Spinal cord (tissue), 10 donors: ENCODE results near the gene DLG5. TPM values are rescaled to one million over a fixed set of nuclear protein-coding genes. Genes with fewer than 3 reads are reported as not detected.

ENCODE experiments used
- DNase-seq, 6 donors: peaks; one replicate each; pipeline versions ENCODE4 v3.0.0 to v3.0.0-alpha.2; 2013 to 2015; ENCODE audit warnings: low spot score in 6 of 6, low read depth in 4 of 6
- H3K27ac ChIP-seq: one replicate; pipeline ENCODE4 v1.5.1; 2013; ENCODE audit warnings: low read depth, low read length, control low read depth
- H3K27me3 ChIP-seq: one replicate; pipeline ENCODE4 v1.6.1; 2013; ENCODE audit warnings: low read length; ENCODE audit not compliant: control insufficient read depth, insufficient read depth
- H3K36me3 ChIP-seq: one replicate; pipeline ENCODE4 v1.6.1; 2013; ENCODE audit warnings: low read length; ENCODE audit not compliant: control insufficient read depth, insufficient read depth
- H3K4me1 ChIP-seq: one replicate; pipeline ENCODE4 v1.6.1; 2013; ENCODE audit warnings: low read length; ENCODE audit not compliant: control insufficient read depth, insufficient read depth
- H3K4me3 ChIP-seq: one replicate; pipeline ENCODE4 v1.5.1; 2013; ENCODE audit warnings: low read depth, low read length, control low read depth
- H3K9me3 ChIP-seq: one replicate; pipeline ENCODE4 v1.6.1; 2013; ENCODE audit warnings: low read length; ENCODE audit not compliant: control insufficient read depth, insufficient read depth
- WGBS: methylation state at CpG from one replicate; pipeline ENCODE4 v1.1.5; 2013; ENCODE audit warnings: missing lambda C conversion rate; ENCODE audit not compliant: insufficient coverage; 5-methylcytosine and 5-hydroxymethylcytosine counted together
- polyA plus RNA-seq, 2 donors: library from polyadenylated mRNA; unstranded; fragments of 120-200 nt; gene quantifications; one replicate each; pipeline ENCODE4 v1.2.1, GENCODE V29; 2013; ENCODE audit not compliant: insufficient read length in 2 of 2
- total RNA-seq, 2 donors: library from RNA; depleted of rRNA in 1 of 2; stranded (reverse); fragments of 120-200 nt in 1 of 2; fragments of >200 nt in 1 of 2; gene quantifications; one replicate each; pipeline versions ENCODE4 v1.2.3 to v1.2.4, GENCODE V29; 2013 to 2014
- donor health status: healthy.

Gene DLG5
- total and polyA plus RNA-seq, 4 donors, result 27.5 to 78.5 (median 51.3) TPM

DNA sequence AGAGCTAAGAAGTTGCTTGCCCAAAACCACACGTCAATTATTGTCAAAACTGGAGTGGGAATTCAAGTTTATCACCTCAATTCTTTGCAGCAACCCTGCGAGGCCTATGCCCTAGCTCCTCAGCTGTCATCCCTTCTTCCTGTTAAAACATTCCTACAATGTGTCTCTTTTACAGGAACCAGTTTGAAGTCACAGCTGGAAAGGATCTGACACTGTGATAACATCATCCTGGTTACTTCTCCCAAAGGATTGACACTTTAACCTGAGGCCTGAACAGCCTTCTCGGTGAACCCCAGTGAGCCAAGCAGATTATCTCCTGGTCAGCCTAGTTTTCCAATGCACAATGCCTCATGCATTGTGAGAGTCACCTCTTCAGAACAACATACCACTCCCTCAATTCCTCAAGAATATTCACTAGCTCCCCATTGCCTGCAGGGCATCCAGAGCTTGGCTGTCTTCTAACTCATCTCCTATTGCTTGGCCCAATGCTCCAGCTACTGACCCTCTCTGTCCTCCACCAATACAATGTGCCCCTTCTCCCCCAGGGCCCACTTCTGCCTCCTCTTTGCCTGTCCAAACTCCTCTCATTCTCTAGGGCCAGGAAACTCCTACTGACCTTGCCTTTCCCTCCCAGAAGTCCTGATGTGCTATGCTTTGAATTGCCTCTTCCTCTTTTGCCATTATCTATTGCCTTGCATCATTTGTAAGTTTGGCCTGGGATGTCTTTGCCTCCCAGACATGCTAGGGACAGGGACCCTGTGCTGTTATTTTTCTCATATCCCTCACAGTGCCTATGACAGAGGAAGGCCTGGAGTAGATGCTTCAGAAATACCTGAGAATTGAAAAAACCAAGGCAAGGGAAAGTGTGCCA is 10.4 kb upstream of the DLG5 start:
- Histone ChIP-seq H3K36me3 (no peaks in the 10 kb centered on the region), H3K27ac (no peak overlapping the region), H3K4me3 (no peak overlapping the region), H3K9me3 (no peaks in the 10 kb centered on the region), H3K27me3 (no peaks in the 10 kb centered on the region), H3K4me1 (peaks cover 7% of the 10 kb centered on the region)
- 75% methylated on average over 3 of the region's 3 CpGs for whole genome bisulfite sequencing
- no peak for DNase-seq

DNA sequence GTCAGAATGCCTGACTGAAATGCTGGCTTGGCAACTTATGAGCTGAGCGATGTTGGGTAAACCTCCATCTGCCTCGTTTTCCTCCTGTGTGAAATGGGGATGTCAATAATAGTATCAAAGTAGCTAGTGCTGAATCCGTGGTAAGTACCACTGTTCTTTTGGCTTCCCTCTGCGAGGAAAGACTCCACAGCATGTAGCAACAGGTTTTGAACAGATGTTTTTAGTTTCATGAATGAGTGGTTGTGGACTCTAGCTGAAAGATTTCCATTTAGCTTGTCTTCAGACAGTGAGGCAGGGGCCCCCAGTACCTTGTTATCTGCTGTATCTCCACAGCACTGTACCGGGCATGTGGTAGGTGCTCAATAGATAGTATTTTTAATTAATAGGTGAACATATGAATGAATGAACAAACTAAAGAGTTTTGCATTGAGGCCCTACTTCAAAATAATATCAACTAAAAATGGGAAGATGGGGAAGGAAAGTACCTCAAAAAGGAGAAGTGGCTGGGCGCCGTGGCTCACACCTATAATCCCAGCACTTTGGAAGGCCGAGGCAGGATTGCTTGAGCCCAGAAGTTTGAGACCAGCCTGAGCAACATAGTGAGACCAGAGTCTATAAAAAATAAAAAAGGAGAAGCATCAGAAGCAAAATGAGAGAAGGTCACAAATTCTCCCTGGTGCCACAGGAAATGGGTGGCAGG is 5.6 kb upstream of the DLG5 start:
- no peaks in the 10 kb centered on the region for H3K27me3 ChIP-seq
- WGBS, result 68% methylated on average over 4 of the region's 8 CpGs
- H3K9me3 ChIP-seq, result no peaks in the 10 kb centered on the region
- DNase-seq, result peak in 1 of 6 donors; percentile 44
- H3K36me3 ChIP-seq, result no peaks in the 10 kb centered on the region
- H3K4me3 ChIP-seq, result no peak overlapping the region
- H3K4me1 ChIP-seq, result peaks cover 7% of the 10 kb centered on the region
- H3K27ac ChIP-seq, result no peak overlapping the region

DNA sequence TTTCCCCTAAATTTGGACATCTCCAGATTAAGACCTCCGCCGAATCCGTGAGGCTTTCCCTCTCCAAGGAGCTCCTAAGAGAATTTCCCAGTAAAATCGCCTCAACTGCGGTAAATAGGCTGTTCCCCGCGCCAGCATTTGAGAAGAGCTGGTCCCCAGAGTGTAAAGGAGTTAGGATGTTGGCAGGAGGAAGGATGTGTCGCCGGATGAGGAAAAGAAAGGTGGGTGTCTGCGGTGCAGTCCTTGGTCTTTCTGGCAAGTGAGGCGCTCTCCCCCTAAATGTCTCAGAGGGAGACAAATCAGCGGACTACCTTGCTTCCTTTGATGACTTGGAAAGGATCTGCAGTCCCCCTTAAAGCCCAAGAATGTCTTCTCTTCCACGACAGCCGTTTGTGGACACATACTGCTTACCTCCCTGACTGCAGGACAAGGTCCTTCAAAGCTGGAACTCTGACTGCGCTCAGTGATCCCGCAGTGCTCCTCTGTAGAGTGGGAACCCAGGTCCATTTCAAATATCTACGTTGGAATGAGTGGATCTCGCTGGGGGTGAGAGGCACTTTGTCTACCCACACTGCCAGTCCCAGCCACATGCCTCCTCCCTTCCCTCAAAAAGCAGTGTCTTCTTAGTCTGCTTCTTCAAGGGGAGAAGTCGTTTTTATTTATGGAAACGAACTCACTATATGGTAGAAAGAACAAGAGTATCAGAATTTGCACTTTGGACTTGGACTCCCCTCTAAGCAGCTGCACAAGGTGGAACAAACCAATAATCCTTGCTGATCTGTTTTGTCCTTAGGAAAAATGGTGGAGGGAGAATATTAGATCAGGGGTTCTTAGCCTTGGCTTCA is 1.1 kb upstream of the DLG5 start:
- Histone ChIP-seq H3K27me3 (no peaks in the 10 kb centered on the region), H3K9me3 (no peaks in the 10 kb centered on the region), H3K4me1 (peaks cover 30% of the 10 kb centered on the region), H3K27ac (peak overlapping the region; percentile 26), H3K36me3 (peaks cover 9% of the 10 kb centered on the region), H3K4me3 (peak overlapping the region; percentile 40)
- DNase-seq, result peak in 1 of 6 donors; percentile 77
- WGBS, result 9% methylated on average over 16 of the region's 20 CpGs

DNA sequence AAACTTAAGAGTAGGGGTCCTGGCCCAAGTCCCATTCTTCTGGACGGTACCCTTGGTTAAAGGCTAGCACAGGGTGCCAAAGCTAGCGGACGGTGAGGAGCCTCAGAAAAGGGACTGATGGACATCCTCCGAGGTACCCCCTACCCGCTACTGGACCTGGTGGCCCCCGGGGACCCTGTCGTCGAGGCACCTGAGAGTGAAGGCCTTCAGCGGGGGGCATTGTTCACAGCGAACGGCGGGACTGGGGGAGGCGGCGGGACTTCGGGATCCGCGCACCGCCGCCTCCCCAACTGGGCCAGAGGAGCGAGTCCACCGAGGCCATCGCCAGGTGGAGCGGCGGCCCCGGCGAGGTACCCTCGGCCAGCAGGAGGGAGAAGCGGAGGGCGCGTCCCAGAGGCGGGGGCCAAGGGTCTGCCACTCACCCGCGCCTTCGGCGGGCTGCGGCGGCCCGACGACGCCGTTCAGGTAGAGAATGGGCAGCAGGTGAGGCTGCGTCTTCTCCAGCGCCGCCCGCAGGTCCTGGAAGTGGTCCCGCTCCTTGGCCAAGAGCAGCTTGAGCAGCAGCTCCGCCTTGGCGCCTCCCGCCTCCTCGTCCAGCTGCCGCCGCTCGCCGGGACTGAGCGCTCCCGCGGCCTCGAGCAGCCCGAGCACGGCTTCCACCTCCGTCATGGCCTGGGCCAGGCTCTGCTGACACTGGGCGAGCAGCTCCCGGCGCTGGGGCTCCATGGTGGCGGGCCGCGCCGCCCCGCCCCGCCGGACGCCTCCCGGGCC is 575 bp downstream of the DLG5 start:
- peaks cover 14% of the 10 kb centered on the region for H3K36me3 ChIP-seq
- DNase-seq, result peak in 2 of 6 donors; percentile 74 to 81
- H3K4me1 ChIP-seq, result peaks cover 39% of the 10 kb centered on the region
- no peaks in the 10 kb centered on the region for H3K9me3 ChIP-seq
- H3K27me3 ChIP-seq, result no peaks in the 10 kb centered on the region
- peak overlapping the region; percentile 60 for H3K4me3 ChIP-seq
- peak overlapping the region; percentile 67 for H3K27ac ChIP-seq
- WGBS, result 0% methylated on average over 73 of the region's 73 CpGs

DNA sequence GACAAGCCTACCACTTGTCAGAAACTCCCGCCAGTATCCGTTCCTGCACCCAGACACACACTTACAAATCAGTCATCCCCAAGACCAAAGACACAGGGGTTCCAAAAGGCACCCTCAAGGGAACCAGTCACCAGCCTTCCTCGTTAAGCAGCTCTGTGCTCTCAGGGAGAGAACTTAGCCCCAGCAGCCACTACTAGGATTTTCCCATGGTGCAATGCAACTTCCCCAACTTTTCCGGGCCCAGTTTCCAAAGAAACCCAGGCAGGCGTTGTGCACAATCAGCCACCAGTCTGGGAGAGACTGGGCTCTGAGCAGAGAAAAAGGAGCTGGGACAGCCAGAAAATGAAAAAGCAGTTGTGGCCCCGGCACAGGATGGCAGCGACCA is 1.2 kb downstream of the DLG5 start:
- 4% methylated on average over 7 of the region's 7 CpGs for WGBS
- peak in 2 of 6 donors; percentile 64 to 81 for DNase-seq
- peak overlapping the region; percentile 67 for H3K27ac ChIP-seq

DNA sequence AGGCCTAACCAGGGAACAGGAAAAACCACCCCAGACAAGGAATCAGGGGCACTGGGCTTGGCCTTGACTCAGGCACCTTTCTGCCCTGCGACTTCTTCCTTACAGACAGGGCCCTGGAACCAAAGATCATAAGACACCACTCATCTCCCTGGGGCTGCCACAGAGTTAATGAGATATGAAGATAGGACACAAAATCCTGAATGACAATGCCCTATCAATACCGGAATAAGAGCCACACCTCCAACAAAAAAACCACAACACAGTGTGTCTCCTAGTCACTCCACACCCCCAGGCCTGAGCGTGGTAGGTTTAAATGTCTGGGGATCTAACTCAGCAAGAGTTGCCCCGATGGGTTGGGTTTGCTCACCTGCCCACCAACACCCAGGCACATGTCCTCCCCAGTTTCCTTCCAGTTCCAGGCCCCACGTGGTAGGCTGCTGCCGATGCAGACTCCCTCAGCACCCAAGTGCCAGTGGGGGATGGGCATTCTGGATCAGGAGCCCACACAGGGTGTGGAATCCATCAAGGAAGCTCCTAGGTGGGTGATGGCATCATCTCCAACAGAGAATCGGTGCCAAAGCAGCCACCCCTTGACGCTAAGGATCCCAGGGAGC is 3.9 kb downstream of the DLG5 start:
- Histone ChIP-seq H3K27ac (no peak overlapping the region), H3K27me3 (no peaks in the 10 kb centered on the region), H3K9me3 (no peaks in the 10 kb centered on the region), H3K4me1 (peaks cover 41% of the 10 kb centered on the region), H3K36me3 (peaks cover 14% of the 10 kb centered on the region), H3K4me3 (no peak overlapping the region)
- WGBS, result 79% methylated on average over 3 of the region's 8 CpGs
- DNase-seq, result no peak

More for the DNA sequence above, 1.2 kb downstream of the DLG5 start:
- no peaks in the 10 kb centered on the region for H3K27me3 ChIP-seq
- H3K36me3 ChIP-seq, result peaks cover 14% of the 10 kb centered on the region
- H3K4me3 ChIP-seq, result peak overlapping the region; percentile 60
- H3K9me3 ChIP-seq, result no peaks in the 10 kb centered on the region
- H3K4me1 ChIP-seq, result peaks cover 41% of the 10 kb centered on the region

DNA sequence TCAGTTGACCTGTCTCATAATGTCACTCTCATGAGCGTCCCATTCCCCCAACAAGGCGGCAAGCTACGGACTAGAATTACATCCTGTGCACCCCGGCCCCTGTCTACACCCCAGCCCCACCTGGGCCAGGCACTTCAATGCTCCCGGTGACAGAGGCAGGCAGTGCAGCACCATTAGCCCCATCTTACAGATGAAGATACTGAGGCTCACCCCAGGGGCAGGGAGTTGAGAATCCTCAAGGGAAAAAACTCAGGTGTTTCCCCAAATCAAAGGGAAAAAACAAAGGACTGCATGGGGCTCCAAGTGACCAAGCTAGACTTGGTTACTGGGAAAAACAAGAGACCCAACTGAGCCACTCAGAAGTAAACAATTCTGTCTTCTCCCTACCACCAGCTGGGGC is 4.5 kb downstream of the DLG5 start:
- H3K4me1 ChIP-seq, result peaks cover 35% of the 10 kb centered on the region
- no peak overlapping the region for H3K27ac ChIP-seq
- no peaks in the 10 kb centered on the region for H3K27me3 ChIP-seq
- WGBS, result 97% methylated on average over 5 of the region's 5 CpGs
- H3K9me3 ChIP-seq, result no peaks in the 10 kb centered on the region
- peaks cover 14% of the 10 kb centered on the region for H3K36me3 ChIP-seq
- no peak for DNase-seq
- no peak overlapping the region for H3K4me3 ChIP-seq

DNA sequence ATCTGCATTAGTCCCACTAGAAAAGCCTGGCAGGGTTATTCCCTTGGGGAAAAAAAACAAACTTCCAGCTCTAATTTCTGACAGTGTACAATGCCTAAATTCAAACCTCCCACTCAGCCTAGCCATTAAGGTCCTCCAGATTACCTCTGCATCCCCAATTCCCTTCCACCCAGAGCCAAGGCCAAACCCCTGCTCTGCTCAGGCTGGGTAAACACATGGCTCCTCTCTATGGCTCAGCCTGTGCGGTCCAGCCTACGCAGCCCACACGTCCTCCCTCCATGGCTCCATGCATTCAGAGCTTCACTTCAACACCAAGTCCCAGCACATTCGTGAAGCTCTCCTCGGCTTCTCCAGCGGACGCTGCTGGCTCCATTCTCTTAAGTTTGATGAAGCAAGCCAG is 5.2 kb downstream of the DLG5 start:
- H3K4me1 ChIP-seq, result peaks cover 35% of the 10 kb centered on the region
- H3K4me3 ChIP-seq, result no peak overlapping the region
- H3K27me3 ChIP-seq, result no peaks in the 10 kb centered on the region
- H3K27ac ChIP-seq, result no peak overlapping the region
- H3K9me3 ChIP-seq, result no peaks in the 10 kb centered on the region
- no peak for DNase-seq
- H3K36me3 ChIP-seq, result peaks cover 14% of the 10 kb centered on the region
- WGBS, result 86% methylated on average over 4 of the region's 7 CpGs
